ENCODE results near the gene PLEKHA6.

DNA sequence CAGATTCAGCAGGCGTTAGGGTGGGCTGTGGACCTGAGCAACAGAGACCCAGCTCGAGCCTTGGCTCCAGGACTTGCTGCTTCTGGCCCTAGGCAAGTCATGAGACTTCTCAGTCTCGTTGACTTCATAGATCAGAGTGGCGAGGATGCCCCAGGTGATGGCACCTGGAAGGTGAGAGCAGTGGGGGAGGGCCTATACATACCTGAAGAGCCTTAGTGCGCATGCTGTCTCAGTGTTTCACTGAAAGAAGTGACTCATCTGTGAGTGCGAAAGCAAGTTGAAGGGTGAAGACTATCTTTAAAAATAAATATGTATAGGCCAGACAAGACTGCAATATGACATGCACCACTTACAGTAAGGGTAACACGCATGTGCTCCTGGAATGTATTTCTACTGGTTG lies 10.1 kb downstream of the PLEKHA6 start:
- TF ChIP-seq, protein P1, sequence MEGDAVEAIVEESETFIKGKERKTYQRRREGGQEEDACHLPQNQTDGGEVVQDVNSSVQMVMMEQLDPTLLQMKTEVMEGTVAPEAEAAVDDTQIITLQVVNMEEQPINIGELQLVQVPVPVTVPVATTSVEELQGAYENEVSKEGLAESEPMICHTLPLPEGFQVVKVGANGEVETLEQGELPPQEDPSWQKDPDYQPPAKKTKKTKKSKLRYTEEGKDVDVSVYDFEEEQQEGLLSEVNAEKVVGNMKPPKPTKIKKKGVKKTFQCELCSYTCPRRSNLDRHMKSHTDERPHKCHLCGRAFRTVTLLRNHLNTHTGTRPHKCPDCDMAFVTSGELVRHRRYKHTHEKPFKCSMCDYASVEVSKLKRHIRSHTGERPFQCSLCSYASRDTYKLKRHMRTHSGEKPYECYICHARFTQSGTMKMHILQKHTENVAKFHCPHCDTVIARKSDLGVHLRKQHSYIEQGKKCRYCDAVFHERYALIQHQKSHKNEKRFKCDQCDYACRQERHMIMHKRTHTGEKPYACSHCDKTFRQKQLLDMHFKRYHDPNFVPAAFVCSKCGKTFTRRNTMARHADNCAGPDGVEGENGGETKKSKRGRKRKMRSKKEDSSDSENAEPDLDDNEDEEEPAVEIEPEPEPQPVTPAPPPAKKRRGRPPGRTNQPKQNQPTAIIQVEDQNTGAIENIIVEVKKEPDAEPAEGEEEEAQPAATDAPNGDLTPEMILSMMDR (IDR thresholded peaks at IDR 0.05; ENCODE audit: low read depth, low read length, poor library complexity, severe bottlenecking), result no peak
- TF ChIP-seq EZH2phosphoT487 (IDR thresholded peaks at IDR 0.05; ENCODE audit: borderline replicate concordance, low read length), result no peak

All from DOHH2 (cell line).